DMS153 (cell line): ENCODE results near the gene LRRC8D.

Source experiments
- DNase-seq: peaks from one replicate; lab custom pipeline; 2025; lab: John Stamatoyannopoulos, UW

LRRC8D gene

GRCh38 chr1:89807983-89808382, 12.8 kb upstream of the LRRC8D start:
- no peak for DNase-seq

DNA sequence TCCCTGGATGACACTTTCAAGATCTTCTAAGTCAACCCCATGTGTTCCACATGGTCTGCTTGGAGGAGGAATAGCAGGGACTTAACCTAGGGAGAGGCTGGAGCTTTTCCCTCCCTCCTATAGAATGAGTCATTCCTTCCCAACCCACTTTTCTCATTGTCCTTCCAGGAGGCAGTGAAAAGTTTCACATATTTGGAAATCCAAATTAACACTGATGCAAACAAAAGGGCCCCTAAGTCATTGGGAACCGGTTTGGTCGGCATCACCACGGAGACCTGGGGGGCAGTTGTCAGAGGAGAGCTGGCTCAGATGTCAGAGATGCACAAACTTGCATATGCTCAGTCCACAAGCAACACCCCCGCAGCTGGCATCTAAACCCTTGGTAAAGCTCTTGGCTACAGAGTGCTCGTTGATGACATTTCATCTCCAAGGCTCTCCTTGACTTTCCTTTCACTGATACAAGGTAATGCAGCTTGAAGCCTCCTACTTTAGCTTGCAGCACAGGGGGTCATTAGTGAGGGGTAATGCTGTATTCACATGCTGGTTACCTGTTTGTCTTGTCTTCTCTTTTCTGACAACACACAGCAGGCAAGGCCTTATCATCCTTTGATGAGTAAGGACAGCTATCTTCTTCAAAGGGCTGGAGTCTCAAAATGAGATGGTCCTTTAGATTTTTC, 12.3 kb upstream of the LRRC8D start:
- no peak for DNase-seq

DNA sequence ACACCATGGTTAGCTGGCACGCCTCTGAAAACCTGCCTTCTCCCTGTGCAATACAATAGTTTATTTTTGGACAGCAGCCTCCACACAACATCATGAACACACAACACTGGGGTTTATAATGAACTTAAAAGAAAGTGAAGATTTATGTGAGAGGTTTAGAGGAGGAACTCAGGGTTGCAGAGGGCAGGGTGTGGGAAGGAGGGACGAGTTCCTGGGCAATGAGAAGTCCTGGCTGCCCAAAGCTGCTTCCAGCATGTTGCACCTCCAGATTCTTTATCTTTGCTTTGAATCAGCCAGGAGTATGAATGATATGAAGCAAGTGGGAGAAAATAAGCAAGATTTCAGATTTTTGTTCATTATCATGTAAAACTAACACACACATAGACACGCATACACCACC, 11.3 kb upstream of the LRRC8D start:
- no peak for DNase-seq

DNA sequence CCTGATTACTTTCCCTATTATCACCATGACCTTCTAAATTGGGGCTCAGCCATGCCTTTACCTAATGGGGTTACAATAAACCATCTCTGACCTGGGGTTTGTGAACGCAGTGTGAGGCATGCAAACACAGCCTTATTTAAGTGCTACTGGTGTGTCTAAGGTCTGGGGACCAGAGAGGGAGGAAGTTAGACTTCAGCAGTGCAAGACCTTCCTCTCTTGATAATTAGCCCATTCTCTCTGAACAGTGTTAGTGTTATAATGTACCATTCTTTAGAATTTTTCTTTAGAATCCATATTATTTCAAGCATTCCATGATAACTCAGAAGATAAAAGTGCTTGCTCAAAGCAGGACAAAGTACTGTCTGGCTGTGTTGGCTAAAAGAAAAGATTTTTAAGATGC, 10.5 kb upstream of the LRRC8D start:
- no peak for DNase-seq

GRCh38 chr1:89810880-89811279, 10.0 kb upstream of the LRRC8D start:
- DNase-seq: no peak

DNA sequence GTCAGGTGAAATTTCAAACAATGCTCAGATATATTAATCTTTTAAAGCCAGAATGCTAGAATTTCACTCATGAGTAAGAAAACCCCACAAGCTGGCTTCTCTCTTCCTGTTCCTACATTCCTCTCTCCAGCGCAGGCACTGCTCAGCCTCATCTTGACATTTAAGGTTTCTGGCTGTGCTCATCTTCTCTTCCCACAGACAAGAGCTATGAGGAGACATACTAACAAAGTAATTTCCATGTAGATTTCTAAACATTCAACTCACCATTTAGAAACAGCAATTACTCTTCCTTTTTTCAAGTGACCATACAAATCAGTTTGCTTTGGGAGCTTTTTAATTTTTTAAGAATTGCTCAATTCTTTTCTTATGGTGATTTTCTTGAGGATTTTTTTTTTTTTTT, 7.8 kb upstream of the LRRC8D start:
- DNase-seq: no peak

- no peak for DNase-seq
Observed at GRCh38 chr1:89815040-89815439, 5.8 kb upstream of the LRRC8D start.

DNA sequence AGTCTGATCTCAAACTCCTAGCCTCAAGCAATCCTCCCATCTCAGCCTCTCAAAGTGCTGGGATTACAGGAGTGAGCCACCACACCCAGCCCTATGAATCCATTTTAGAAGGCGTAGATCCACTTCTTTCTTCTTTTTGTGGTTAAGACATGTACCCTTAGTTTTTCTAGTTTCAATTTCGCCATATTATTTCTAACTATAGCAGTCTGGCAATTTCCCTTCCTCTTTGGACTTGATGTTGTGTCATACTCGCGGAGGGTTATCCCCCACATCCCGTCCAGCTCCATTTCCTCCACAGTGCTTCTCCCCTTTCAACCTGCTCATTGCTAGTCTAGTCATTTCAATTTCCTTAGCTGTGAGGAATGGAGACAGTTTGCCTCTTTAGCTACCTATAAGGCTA, 5.2 kb upstream of the LRRC8D start:
- DNase-seq: no peak

DNA sequence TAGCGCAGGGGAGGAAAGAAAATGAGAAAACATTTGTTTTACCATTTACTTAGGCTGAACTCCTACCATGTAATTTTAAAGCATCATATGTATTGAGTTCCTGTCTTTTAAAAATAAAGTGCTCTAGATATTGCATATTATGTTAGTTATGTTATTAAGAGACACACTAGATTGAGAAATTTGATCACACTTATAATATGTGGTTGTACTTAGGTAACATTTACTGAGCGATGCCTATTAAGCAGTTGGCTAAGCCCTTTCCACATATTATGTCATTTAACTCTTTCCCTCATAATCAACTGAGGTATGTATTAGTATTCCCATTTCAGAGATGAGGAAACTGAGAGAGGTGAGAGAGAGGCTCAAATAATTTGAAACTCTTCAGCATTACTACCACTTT, 4.5 kb upstream of the LRRC8D start:
- DNase-seq: no peak

GRCh38 chr1:89821322-89822108, 683 bp downstream of the LRRC8D start:
- peak; percentile 26 for DNase-seq

GRCh38 chr1:89822109-89822962, 1.5 kb downstream of the LRRC8D start:
- no peak for DNase-seq

DNA sequence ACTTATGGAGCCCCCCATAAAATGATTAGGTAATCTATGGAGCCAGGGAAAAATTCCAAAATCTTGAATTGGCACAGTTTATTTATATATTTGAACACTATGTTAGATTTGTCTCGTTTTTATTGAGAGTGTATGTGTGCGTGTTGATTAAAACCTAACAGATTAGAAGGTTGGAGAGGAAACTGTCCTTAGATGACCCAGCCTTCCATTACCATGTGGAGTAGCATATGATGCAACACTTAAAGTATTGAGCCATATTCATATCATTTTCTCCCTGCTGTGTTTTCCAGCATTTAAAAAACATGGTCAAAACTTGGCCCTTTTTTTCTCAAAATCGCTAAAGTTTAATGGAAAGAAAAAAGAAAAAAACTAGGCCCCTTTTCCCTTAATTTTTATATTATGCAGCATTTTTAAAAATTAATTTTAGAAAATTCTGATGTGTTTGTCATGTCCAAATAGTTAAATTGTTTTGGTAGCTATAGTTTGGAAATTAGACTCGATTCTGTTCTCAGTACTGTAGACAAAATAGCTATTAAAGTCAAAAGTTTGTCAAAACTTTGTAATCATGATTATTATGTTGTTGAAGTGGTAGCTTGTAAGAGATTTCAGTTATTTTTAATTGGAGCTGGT, 2.3 kb downstream of the LRRC8D start:
- DNase-seq: no peak

DNA sequence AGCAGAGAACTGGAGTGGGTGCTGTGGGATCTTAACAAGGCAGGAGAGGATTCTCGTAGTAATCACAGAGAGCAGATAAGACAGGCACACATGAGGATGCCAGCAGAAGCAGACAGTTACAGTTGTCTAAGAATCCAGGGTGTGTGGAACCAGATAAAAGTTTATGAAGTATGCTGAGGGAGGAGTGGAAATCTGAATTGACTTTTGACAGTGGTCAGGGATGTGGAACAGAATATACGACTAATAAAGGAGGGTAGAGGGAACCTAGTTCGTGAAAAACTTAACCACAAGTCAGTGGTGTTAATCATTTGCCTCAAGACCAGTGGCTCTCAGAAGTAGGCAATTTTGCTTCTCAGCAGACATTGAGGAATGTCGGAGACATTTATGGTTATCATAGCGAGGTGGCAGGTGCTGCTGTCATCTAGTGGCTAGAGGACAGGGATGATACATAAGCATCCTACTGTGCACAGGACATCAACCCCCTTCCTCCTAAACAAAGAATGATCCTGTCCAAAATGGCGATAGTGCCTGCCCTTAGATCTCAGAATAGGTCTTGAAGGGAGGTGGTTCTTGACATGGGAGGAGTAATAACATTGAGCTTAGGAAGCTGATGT, 3.0 kb downstream of the LRRC8D start:
- DNase-seq: no peak

- no peak for DNase-seq
Observed at GRCh38 chr1:89826594-89826993, 5.8 kb downstream of the LRRC8D start.

GRCh38 chr1:89827330-89827729, 6.5 kb downstream of the LRRC8D start:
- DNase-seq: no peak

- no peak for DNase-seq
Observed at GRCh38 chr1:89827902-89828301, 7.1 kb downstream of the LRRC8D start.

GRCh38 chr1:89829186-89829585, 8.4 kb downstream of the LRRC8D start:
- DNase-seq: no peak

DNA sequence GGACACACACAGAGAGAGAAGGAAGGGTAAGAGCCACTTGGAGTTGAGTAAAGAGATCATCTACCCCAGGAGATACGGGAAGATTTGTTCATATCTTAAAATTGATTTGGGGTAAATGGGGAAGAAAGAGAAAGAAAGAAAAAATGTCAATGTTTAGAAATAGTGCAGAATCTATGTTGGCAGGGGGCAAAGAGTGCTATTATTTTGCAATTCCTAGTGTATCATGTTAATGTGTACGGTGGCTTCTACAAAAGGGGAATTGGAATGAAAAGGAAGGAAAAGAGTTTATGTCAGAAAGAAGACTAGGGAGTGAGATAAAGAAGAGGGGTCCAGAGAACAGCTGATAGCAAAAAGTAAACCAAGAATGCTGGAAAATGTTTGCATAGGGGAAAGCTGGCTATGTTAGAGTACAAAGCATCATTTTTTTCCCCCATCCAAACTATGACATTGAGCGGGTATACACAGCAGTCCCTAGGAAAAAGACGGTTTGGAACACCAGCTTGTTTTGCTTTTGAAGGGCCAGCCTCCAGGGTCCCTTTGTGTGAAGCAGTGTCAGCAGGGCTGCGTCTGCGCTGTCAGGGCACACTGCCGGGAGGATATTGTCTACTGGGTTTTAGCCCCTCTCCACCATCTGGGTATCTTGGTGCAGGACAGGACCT, 10.8 kb downstream of the LRRC8D start:
- DNase-seq: no peak

- DNase-seq: no peak
Observed at GRCh38 chr1:89832496-89833127, 11.8 kb downstream of the LRRC8D start.

DNA sequence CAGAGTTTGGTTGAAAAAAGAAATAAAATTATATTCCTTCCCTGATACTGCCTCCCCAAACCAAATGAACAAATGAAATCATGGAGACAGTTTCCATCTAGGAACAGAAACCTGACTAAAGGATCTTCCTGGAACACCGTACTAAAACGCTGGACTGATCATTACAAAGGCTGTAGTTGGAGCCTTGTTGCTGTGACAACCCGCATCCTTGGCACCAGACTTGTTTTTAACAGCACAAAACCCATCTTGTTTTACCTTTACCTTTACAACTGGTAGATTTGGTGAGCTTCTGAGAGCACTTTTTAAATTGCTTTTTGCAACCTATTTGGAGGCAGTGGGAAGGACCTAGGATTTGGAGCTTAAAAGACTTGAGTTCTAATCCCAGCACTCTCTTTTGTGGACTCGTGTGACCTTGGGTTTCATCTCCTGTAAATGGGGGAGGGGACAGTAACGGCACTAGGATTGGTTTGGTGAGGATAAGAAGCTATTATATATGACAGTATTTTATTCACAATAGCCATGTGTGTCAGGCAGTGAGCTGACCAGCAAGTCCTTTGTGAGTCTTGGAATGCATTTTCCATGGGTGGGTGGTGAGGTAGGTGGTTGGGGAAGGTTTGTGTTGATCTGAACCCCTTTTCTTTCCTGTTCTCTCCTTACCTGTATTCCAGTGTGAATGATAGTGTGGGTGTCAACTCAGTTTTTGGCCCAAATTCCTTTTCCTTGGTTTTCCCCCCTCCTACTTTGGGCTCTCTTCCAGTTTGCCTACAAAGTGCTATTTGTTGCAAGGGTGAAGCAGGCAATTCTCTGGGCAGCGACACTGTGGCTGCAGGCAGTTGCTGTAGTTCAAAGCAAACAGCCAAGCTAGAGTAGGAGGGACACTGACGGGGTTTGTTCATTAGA, 12.6 kb downstream of the LRRC8D start:
- DNase-seq: no peak
